ELR (cell line): ENCODE results near the gene MYL7.
A peak's percentile ranks its signal among the peaks of the same experiment; 100 is the strongest.
"Not testable (repeated sequence)": the region's sequence is repeated elsewhere in the genome, so short reads cannot be mapped to it uniquely, and the experiment has no call there.

ENCODE experiments used
- DNase-seq: peaks from one replicate; pipeline ENCODE4 v3.0.0-alpha.2; 2015; ENCODE audit warnings: low read depth

Gene MYL7

GRCh38 chr7:44171901-44172300, 30.8 kb upstream of the MYL7 start:
- DNase-seq = not testable (repeated sequence)

- no peak for DNase-seq
These were observed 26.8 kb upstream of the MYL7 start for GRCh38 chr7:44167920-44168319.

- peak; percentile 90 for DNase-seq
These were observed 22.5 kb upstream of the MYL7 start for GRCh38 chr7:44163591-44163990.

- DNase-seq = peak; percentile 21
These were observed 21.8 kb upstream of the MYL7 start for GRCh38 chr7:44162785-44163395.

- DNase-seq = no peak
These were observed 21.0 kb upstream of the MYL7 start for GRCh38 chr7:44162179-44162578.

- DNase-seq = no peak
These were observed 20.2 kb upstream of the MYL7 start for GRCh38 chr7:44161371-44161770.

- DNase-seq = no peak
These were observed 18.9 kb upstream of the MYL7 start for GRCh38 chr7:44159824-44160630.

- no peak for DNase-seq
These were observed 17.9 kb upstream of the MYL7 start for GRCh38 chr7:44158873-44159631.

GRCh38 chr7:44158096-44158872, 17.2 kb upstream of the MYL7 start:
- no peak for DNase-seq

GRCh38 chr7:44157116-44158080, 16.3 kb upstream of the MYL7 start:
- no peak for DNase-seq

GRCh38 chr7:44156453-44157010, 15.4 kb upstream of the MYL7 start:
- DNase-seq = no peak

- DNase-seq = no peak
These were observed 14.4 kb upstream of the MYL7 start for GRCh38 chr7:44155191-44156185.

GRCh38 chr7:44154703-44155102, 13.6 kb upstream of the MYL7 start:
- peak; percentile 56 for DNase-seq

GRCh38 chr7:44153948-44154335, 12.8 kb upstream of the MYL7 start:
- no peak for DNase-seq

- DNase-seq = no peak
These were observed 12.1 kb upstream of the MYL7 start for GRCh38 chr7:44152971-44153947.

GRCh38 chr7:44151956-44152355, 10.8 kb upstream of the MYL7 start:
- no peak for DNase-seq

GRCh38 chr7:44150966-44151941, 10.1 kb upstream of the MYL7 start:
- no peak for DNase-seq
